ENCODE data around the gene PTPN7. TPM values are rescaled to one million over a fixed set of nuclear protein-coding genes. Genes with fewer than 3 reads are reported as not detected.
"Not testable (repeated sequence)": the region's sequence is repeated elsewhere in the genome, so short reads cannot be mapped to it uniquely, and the experiment has no call there.

The PTPN7 gene
- total RNA-seq, 1 donor from 2014 or later = 0.68 TPM

DNA sequence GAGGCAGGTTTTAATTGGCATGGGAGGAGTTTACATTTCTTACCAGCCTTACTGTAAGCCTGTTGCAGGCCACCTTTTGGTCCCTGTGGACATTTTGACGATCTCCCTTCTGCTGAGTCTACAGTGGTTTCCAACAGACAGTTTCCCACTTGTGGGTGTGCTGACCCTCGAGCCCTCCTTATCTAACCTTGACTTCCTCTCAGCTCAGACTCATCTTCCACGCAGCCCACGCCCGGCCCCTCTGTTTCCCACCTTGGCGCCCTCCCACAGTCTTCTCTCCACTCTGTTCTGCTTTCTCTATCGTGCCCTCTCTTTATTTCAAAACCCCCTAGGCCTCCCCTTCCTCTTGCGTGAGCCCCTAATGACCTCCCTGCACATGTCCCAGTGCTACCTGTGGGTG lies 9.8 kb downstream of the PTPN7 start:
- DNase-seq = no peak

DNA sequence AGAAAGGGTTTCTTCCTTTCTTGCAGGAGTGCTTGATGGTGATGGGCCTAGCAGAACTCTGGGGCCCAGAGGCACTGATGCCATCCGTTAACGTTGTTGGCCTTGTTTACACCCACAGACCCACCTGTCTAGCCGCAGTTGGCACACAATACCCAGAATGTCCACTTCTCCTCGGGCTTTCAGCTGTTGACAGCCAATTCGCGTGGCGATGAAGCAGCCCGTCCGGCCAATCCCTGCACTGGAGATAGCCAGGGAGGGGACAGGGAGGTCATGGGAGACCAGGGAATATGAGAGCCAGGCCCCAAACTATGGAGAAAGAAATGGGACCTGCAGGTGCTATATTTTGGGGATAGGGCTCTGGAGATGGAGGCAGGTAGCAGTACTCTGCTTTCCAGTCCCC lies 10.2 kb downstream of the PTPN7 start:
- DNase-seq = no peak

DNA sequence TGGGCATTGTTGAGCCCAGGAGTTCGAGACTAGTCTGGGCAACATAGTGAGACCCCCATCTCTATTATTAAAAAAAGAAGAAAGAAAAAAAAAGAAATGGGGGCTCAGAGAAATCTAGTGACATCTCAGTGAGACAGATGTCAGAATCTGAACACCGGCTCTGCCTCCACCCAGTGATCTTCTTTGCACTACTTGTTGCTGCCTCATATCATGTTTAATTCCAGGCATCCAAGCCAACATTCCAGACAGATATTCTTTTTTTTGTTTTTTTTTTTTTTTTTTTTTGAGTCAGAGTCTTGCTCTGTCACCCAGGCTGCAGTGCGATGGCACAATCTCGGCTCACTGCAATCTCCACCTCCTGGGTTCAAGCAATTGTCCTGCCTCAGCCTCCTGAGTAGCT lies 10.8 kb downstream of the PTPN7 start:
- DNase-seq = no peak

DNA sequence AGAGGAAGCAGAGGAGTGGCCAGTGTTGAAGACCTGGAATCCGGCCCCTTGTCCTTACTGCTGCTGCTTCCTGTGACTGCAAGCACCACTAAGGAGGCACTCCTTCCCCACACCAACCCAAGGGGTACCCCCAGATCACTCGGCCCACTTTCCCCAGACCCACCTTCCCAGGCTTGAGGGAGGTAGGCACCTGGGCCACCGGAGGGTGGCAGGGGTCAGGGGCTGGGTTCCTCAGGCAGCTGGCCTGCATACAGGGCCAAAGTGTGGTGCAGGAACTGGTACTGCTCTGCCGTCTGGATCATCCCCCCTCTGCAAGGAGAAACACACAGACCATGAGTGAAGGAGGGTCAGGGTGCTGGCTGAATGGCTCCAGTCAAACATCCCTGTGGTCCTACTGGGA lies 12.0 kb downstream of the PTPN7 start:
- no peak for DNase-seq

DNA sequence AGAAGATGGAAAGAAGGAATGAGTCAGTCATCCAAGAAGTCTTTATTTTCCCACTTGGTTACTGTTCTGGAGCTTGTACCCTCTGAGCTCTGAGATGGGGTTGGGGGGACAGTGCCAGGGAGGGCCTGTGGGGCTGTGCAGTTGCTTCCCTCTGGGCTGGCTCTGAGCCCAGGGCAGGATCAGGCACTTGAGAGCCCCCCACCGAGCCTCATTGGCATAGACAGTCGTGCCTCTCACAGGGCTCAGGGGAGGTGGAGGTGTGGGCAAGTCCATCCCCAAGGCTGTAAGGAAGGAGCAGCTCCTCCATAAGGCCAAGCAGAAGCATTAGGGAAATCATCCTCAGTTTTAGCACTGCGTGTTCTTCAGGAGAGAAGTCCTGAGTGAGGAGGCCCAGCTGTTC lies 13.4 kb downstream of the PTPN7 start:
- DNase-seq = no peak

DNA sequence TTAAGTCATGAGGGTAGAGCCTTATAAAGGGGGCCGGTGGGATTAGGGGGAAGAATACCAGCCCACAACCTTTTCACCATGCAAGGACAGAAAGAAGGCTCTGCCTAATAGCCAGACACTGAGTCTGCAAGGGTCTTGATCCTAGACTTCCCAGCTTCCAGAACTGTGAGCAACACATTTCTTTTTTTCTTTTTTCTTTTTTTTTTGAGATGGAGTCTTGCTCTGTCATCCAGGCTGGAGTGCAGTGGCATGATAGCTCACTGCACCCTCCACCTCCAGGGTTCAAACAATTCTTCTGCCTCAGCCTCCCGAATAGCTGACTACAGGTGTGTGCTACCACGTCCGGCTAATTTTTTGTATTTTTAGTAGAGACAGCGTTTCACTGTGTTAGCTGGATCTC lies 14.1 kb downstream of the PTPN7 start:
- no peak for DNase-seq

DNA sequence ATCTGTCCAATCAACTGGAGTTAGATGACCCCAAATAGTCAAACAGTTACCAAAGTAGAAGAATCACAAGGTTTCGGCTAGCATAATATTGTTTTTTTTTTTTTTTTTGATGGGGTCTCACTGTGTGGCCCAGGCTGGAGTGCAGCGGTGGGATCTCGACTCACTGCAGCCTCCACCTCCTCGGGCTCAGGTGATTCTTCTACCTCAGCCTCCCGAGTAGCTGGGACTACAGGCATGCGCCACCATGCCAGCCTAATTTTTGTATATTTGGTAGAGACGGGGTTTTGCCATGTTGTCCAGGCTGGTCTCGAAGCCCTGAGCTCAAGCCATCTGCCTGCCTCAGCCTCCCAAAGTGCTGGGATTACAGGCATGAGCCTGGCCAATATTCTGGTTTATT lies 14.7 kb downstream of the PTPN7 start:
- DNase-seq = not testable (repeated sequence)

DNA sequence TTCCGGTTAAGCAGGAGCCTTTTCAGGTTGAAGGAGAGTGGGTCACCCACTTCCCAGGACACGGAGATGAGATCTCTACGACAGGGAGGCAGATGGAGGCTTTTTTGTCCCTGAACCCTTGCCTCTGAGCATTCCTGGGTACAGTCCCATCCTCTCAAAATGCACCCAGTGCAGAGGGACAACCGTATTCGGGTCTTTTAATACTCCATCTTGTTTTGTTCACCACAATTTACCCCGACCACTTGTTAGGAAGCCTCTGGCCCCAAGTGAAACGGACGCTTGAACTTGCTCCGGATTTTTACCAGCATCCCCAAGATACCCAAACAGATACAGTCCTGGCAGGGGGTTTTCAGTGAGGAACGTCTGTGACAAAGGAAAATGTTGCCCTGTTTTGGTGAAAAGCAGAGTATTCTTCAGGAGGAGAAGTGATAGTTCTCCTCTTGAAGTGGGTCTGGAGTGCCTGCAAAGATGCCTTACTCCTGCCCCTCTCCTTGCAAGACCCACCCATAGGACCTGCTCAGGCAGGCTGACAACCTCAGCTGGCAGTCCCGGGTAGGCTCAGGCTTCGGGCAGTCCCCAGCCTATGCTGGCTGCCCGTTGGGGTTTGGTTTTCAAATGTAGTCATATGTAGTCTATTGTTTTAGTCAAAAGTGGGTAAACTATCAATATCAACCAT lies 15.2 kb downstream of the PTPN7 start:
- peak; percentile 30 for DNase-seq

DNA sequence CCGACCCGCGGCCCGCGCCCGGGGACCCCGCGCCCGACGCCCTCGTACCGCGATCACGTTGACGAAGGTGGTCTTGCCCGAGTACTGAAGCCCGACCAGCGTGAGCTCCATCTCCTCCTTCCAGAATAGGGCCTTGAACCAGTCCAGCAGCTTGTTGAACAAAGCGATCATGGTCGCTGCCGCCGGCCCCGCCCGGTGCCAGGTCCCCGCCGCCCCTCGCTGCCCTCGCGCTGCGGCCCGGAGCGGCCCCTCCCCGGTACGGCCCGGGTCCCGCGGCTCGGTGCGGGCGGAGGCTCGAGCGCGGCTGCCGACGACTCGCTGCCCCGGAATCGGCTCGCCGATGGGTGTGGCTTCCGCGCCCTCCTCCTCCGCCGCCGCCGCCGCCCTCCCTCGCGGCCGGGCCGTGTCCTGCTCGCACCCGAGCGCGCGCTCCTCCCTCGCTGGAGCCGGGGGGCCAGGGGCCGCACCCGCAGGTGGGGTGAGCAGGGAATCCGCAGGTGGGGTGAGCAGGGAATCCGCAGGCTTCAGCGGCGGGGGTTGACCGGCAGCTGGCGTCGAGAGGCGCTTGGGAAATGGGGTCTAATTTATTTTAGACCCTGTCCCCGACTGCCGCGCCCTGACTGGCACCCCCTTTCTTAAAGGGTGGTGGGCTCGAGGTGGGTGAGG lies 15.9 kb downstream of the PTPN7 start, which contains the start of gene ARL8A:
ARL8A (minus strand) TSS at position 336 of the 666 bp plus-strand sequence; CDS start at position 171, 165 bp downstream.
- peak; percentile 57 for DNase-seq

DNA sequence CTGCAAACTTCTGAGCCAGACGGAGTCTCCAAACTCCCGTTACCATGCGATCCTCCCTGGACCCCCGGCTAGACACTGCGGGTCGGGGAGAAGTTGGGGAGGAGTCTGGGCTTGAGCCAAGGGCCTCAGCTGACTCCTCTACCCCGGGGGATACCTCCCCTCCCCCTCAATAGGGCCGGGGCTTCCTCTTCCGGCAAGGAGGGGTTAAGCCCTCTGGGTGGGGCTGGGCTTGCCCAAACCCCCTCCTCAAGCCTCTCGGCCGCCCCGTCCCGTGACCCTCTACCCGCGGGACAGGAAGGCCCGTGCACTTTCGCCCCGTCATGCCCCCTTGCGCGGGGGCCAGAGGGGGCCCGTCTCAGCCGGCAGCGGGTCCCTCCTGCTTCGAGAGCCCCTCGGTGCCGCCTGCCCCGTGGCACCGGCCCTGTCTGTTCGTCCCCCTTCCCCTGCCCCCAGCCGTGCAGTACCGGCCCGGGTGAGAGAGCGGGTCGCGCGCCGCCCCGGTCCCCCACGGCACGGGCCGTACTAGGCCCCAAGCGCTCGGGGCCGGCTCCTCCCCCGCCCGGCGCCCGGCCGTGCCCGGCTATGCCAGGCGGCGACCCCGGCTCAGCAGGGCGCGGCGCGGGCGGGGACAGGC lies 16.5 kb downstream of the PTPN7 start:
- peak; percentile 44 for DNase-seq

DNA sequence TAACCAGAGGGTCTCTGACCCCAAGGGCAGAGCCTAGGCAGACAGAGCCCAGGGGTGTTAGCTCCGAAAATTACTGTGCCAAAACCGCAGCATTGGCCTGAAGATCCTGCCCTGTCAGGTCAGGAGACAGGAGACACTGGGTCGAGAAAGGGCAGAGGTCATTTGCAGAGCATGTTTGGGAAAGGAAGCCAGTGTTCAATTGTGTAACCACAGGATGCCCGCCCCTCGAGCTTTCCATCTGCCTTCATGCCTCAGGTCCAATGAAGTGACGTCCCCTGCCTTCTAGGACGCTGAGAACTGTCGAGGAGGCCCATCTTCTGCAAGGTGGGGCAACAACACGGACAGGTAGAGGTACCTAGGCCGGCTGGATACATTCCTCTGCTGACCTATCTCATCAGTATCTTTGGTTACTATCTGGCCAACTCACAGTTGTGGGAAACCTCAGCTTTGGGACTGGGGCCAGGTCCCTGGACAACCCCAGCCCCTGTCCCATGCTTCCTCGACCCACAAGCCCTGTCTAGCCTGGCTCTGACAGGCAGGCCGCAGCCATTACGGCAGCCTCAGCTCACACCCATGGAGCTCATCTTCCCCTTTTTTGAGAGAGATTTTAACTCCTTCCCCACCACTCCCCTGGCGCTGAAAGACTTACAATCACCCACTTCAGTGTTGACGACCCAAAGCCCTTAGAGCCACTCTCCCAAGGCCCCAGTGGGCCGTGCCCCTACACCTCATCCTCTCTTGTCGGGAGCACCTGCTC lies 17.2 kb downstream of the PTPN7 start:
- peak; percentile 48 for DNase-seq

DNA sequence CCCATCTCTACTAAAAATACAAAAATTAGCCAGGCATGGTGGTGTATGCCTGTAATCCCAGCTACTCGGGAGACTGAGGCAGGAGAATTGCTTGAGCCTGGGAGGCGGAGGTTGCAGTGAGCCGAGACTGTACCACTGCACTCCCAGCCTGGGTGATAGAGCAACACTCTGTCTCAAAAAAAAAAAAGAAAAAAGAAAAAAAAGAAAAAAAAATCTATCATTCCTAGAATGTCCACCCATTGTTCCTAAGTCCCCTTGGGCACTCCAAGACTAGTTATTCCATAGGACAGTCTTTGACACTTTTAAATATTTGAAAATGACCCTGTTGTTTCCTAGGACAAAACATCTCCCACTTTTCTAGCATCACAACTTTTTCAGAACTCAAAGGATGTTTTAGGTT lies 18.9 kb downstream of the PTPN7 start:
- not testable (repeated sequence) for DNase-seq

DNA sequence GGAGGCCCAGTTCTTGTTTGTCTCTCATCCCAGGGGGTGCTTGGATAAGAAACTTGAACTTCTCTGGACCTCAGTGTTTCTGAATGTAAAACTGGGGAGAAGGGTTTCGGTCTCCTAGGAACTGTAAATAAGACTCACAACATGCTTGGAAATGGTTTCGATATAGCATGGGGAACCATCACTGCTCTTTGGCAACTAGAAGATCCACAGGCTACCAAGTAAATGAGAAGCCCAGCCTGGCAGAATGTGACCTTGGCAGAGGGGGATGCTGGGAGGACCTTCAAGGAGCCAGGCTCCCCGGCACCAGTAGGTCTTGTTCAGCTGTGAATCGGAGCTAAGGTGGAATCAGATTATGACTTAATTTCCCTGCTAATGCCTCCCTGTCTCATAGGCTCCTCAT lies 19.6 kb downstream of the PTPN7 start:
- DNase-seq = no peak

DNA sequence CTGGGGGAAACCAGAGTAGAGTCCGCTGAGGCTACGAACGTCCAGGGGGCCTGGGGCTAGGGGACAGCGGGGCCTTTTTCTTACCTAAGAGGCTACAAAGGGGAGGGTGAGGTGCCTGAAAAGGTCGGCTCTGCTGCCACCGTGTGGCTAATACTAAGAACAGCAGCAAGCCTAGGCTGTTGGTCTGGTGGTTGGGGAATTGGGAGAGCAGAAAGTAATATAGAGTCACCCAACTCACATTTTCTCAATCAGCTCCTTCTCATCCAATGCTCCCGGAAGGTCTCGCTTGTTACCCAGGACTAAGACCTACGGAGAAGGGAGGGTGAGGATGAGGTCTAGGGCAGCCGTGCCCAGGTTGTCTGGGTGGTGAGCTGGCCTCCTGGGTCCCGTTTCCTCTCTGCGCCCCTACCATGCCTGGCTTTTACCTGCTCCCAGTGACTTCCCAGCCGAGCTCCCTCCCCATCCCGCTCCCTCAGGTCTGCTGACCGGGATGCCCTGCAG lies 25.1 kb downstream of the PTPN7 start:
- peak; percentile 79 for DNase-seq

DNA sequence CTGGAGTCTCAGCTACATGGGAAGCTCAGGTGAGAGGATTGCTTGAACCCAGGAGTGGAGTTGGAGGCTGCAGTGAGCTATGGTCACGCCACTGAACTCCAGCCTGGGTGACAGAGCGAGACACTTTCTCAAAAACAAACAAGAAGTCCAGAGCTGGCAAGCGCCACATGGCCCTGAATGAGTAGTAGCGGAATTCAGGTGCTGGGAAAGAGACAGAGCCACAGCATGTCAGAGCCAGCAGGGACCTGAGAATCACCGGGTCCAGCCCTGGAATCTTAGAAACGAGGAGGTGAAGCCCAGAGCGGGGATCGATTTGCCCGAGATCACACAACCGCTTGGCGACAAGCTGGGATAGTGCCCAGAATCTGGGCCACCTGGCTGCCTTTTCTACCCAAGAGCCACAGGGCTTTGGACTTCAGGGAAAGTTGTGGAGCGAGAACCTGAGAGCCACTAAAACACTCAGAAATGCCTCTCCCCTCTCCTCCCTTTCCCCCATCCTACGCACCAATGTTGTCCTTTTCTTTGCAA lies 25.7 kb downstream of the PTPN7 start:
- DNase-seq = no peak

DNA sequence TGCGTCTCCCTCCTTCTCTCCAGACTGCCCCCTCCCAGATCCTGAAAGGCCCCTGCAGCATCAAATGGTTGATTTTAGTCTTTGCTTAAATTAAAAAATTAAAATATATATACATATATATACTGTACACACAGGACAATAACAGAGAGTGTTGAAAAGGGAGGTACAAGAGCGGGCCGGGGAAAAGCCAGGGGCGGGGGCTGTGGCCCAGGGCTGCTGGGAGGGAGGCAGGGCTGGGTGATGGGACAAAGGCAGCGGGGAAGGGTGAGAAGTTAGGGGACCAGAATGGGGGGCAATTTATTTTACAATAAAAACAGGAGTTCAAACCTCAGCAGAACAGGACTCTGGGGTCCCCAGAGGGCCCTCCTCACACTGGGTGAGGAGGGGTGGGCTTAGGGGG lies 26.4 kb downstream of the PTPN7 start:
- no peak for DNase-seq

DNA sequence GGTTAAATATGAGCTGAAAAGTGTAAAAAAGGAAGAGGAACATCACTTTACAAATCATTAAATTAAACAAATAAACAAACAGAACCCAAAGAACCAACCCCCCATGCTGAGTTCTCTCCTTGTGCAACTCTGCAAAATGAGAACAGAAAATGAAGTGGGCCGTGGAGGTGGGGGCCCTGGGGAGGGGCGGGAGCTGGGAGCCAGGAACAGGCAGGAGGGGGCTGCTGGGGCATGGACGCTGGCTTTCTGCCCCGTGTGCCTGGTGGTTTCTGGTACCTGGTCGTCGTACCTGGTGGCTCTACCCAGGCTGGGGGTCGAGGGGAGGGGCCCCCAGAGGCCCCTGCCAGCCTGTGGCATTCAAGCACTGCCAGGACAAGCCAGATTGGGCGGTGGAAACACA lies 26.9 kb downstream of the PTPN7 start:
- DNase-seq = no peak

DNA sequence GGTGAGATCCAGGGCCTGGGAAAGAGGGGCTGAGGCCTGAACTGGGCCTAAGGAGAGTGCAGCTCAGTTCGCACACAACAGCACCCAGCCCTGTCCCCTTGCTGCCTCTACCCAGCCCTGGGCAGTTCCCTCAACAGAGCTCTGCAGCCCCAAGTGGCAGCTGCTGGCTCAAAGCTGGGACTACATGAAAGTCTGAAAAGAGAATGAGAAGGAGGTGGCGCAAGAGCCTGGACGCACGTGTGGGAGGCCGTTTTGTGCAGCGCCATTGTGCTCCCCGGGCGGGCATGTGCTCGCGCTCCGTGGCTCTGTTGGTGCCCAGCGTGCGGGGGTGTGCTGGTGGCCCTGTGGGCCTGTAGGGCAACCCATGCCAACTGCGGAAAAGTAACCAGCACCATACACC lies 27.4 kb downstream of the PTPN7 start:
- DNase-seq = no peak

DNA sequence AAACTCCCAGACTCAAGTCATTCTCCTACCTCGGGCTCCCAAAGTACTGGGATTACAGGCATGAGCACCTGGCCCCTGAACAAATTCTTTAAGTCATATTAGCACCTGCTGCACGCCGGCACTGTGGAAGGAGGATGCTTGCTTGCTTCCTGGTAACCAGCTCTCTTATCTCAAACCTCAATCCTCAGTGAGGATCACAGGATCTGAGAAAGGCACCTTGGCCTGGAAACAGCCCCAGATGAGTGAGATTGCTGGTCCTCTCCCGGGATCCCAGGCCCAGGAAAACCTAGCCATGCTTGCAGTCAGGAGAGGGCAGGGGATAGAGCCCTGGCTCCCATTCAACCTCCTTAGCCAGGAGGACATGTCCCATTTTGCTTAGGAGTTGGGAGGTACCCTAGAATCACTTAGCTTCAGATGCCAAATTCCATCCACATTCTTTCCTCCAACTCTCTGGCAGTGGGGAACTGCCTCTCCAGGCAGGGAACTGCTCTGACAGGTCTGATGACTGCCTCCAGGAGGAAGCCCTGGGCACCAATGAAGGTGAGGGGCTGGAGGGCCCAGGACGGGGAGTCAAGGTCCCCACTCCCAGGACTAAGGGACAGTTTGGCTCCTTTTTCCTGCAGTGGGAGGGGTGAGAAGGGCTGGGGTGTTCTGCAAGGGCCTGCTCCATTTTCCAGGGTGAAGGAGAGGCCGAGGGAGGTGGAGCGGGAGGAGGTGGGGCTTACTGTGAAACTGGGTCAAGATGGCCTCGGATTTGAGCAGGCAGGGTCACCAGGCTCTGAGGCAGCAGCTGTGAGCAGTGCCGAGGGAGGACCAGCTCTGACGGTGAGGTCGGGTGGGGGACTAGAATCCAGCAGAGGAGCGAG lies 28.2 kb downstream of the PTPN7 start:
- no peak for DNase-seq

DNA sequence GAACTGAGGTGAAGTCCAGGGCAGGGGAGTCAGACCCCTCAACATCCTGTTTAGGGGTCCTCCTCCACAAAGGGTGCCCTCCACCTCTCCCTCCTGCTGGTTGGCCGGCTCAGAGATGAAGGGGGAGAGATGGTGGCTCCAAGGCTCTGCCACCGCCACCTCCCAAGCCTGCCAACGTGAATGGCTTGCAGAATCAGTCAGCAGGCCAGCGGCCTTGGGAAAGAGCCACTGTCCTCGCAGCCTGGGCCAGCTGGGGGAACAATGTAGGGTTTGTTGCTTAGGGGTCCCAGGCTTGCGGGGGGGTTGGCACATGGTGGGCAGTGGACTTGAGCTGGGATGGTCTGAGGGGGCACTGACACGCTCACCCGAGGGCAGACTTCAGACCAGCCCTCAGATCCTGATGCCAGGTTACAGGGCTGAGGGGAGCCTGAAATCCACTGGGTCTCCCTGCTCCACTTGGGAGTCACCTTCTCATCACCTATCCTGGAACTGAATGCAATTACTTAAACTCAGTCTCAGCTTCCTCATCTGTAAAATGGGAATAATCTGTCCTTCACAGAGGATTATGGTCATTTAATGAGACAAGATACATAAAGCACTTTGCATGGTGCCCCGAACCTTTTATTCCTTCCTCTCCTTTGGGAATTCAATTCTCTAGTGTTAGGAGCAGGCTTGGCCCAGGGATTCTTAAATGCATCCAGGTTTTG lies 29.4 kb downstream of the PTPN7 start:
- DNase-seq = no peak

DNA sequence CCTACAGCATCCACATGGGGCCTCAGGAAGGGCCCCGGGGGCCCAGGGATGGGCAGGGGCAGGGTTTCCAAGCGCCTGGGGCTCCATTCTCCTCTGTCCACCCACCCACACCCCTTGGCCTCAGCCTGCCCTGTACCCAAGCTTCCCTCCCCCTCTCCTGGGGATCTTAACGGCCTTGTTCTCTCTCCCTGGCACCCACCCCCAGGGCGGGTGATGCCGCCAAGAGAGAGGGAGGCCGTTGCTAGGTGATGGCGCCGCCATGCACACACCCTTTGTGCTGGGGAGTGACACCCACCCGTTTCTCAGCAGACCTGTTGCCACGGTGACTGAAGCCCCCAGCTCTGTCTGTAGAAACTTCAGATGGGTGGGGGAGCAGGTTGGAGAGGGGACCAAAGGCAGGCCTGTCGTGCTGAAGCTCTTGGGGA lies 30.1 kb downstream of the PTPN7 start:
- DNase-seq = no peak
